Measurements from ENCODE around the gene FAM200B.

The FAM200B gene

GRCh38 chr4:15668566-15669435 lies 12.8 kb upstream of the FAM200B start:
- no peak for DNase-seq

DNA sequence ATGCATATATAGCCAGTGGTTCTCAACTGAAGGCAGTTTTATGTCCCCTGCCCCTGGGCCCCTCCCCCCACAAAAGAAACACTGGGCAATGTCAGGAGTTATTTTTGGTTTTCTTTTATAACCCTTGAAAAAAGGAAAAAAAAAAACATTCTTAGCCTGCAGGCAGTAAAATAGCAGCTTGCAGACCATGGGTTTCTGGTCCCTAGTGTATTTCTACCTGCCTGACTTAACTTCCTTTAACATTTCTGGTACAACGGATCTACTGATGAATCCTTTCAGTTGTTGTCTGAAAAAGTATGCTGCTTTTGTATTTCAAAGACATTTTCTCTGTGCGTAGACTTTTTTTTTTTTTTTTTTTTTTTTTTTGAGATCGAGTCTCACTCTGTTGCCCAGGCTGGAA lies 11.1 kb upstream of the FAM200B start:
- DNase-seq = no peak

GRCh38 chr4:15672101-15672500 lies 9.5 kb upstream of the FAM200B start:
- DNase-seq = no peak

GRCh38 chr4:15673337-15673736 lies 8.3 kb upstream of the FAM200B start:
- DNase-seq = no peak

DNA sequence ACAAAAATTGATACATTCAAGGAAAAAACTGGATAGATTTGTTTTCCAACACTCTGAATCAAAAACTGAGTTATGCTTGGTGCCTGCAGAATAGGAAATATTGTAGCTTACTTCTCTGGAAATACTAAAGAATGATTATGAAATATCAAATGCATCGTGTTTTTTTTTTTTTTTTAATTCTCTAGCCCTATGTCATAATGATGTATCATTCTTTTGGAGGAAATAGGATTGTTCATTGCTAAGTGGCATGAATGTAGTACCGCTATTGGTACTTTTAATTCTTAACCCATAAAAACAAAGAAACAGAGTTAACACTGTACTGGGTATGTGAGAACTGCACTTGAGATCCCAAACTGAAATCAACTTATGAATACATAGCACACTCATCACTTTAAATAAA lies 7.6 kb upstream of the FAM200B start:
- DNase-seq = no peak

DNA sequence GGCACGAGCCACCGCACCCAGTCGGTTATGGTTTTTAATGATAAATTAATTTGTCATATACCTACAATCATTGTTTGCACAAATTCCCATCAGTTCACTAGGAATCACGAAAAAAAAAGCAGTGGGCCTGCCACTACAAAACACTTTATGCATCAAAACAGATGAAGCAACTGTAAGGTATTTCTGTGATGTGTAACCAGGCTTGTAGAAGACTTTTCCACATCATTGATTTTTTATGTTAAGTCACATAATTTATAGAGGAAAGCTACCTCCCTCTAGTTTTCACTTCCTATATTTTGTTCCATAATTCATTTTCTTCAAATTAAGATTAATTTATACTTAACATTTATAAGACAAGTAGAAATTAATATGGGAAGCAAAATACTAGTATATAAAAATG lies 6.7 kb upstream of the FAM200B start:
- no peak for DNase-seq

DNA sequence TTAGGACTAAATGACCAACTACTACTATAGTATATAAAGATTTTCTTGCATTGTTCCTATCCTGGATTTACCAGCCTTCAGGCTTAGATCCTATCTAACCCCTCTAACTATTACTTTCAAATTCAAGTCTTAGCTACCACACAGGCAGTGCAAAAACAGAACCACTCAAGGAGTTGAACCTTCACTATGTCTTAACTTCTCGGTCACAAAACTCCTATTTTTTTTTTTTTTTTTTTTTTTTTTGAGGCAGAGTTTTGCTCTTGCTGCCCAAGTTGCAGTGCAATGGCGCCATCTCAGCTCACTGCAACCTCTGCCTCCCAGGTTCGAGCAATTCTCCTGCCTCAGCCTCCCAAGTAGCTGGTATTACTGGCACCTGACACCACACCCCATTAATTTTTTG lies 6.3 kb upstream of the FAM200B start:
- no peak for DNase-seq

DNA sequence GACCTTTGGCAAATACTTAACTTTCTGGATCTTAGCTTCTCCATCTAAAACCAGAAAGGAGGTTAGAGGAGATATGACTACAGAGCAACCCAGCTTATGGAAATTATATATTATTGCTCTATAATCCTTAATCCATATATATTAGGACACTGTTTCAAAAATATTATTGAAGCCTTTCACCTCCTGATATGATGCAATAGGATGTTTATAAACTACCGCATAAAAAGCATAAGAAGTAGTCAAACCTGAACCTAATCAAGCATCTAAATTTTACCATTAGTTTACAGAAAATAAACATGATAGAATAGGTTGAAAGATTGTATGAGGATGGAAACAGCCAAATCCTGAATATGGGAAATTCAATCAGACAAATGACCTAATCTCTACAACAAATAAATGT lies 5.6 kb upstream of the FAM200B start:
- DNase-seq = no peak

- DNase-seq = no peak
Observed at GRCh38 chr4:15676899-15677298, 4.7 kb upstream of the FAM200B start.

GRCh38 chr4:15677507-15677988 lies 4.1 kb upstream of the FAM200B start:
- peak; percentile 13 for DNase-seq

DNA sequence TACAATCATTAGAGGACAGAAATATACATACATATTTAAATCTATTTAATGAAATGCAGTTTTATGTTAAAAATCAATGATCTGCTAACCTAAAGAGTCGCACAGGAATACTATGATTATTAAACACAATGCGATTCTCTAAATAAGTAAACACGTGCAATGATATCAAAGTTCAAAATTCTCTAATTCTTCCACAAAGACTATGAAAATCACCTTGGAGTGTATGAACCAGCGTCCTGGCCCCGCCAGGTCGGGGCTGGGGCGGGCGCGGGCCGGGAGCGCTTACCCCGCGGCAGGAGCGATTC lies 608 bp upstream of the FAM200B start:
- no peak for DNase-seq

GRCh38 chr4:15682242-15683142 lies 865 bp downstream of the FAM200B start:
- peak; percentile 35 for DNase-seq

GRCh38 chr4:15683143-15683495 lies 1.5 kb downstream of the FAM200B start:
- DNase-seq = no peak

DNA sequence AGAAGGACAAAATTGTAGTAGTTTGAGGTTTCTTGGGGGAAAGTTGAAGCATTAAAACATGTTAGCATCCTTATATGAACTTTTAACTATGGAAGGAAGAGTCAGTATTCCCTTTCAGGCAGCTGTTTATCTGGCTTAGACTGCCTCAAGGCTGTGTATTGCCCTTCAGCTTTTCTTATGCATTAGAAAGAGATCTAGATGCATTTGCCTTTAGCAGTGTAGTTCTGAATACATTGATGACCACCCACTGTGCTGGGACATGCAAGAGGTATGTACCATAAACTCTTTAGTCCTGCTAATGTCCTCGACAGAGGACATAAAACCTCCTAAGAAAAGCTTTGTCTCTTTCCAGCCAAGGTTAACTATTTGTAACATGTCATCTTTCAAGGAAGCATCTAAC lies 2.9 kb downstream of the FAM200B start:
- DNase-seq = no peak

DNA sequence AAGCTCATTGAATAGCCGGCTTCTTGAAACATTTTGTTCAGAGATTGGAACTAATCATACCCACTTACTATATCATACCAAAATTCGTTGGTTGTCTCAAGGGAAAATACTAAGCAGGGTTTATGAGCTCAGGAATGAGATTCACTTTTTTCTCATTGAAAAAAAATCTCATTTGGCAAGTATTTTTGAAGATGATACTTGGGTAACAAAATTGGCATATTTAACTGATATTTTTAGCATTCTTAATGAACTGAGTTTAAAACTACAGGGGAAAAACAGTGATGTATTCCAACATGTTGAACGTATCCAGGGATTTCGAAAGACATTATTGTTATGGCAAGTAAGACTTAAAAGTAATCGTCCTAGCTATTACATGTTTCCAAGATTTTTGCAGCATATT lies 6.4 kb downstream of the FAM200B start:
- DNase-seq = no peak

- DNase-seq = no peak
Observed at GRCh38 chr4:15689540-15689939, 7.9 kb downstream of the FAM200B start.

DNA sequence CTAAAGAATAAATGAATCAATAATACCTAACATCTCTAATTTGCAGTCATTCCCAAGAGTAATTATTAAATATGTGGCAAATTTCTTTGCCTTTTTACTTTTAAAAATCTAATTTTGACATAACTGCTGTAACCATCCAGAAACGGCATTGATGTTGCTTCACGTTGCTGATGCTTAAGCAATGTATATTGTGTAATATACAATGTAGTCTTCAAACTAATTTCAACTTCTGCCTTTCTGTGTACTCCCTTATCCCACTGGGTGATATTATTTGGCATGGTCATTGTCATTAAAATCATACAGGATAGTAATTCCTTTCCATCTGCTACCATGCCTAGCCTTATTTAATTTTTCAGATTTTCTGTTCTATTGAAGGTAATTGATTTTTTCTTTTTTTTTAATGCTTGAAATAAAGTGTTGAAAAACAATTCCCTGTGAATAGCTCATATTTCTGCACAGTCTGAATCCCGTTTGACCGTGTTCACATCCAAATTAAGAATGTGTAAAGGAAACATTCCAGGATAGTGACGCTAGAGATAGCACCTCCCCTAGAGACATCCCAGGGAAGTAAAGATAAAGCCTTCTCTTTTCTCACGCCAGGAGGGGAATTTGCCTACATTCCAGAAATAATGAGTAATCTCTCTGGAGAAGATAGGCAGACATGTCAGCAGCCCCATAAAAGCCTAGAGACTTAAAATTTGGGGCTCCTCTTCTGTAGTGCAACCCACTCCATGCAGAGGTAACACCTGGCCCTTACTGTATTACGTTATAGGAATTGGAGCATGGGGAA lies 8.6 kb downstream of the FAM200B start:
- no peak for DNase-seq

DNA sequence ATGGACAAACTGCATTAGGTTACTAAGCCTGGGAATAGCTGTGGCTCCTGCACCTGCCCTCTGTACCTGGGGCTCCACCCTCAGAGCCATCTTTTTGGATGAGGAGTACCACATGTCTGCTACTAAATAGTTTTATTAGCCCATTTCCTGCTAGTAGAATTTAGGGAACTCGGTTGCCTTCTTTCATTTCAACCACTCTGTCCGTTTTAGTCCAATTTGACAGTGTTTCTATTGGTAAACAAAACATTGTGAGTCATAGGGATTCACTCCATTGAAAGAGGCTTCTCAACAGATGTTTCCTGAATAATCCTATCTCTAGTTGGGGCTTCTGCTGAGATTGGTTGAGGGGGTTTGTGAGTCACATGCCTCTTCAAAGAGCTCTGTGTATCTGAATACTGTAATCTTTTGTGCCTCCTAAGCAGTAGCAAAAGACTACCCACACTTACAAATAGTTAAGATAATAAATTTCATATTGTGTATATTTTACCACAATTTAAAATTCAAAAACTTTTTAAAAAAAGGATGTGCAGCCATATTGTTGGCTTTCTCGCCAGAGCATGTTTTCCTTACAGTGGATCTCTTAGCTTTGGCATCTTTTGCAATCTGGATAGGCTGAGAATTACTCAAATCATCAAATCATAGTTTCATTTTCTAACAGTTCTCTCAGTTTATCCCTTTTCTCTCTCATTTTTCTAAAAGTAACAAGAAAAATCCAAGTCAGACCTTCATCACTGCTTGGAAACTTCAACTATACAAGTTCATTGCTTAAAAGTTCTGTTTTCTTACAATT lies 9.9 kb downstream of the FAM200B start:
- no peak for DNase-seq

- no peak for DNase-seq
Observed at GRCh38 chr4:15692602-15693001, 11.0 kb downstream of the FAM200B start.

GRCh38 chr4:15694431-15694830 lies 12.8 kb downstream of the FAM200B start:
- no peak for DNase-seq

DNA sequence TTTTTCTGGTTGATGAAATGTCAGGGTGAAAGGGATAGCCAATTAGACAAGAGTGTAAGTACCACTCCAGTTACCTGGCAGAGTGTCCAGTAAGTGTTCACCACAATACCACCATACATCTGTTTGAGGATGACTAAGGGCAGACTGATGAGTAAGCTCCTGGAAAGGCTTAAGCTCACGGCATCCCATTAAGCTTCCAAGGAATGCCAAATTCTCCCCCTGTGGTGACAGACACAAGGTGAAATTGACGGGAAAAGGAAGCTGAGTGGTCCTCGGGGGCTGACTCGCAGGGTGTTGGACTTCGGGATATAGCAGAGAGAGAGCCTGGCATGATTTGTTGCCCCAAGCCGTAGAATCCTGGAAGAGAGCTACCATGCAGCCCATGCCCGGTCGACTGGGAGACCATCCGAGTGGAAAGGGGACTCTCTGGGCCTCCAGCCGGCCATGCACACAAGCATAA lies 13.6 kb downstream of the FAM200B start:
- peak; percentile 60 for DNase-seq

DNA sequence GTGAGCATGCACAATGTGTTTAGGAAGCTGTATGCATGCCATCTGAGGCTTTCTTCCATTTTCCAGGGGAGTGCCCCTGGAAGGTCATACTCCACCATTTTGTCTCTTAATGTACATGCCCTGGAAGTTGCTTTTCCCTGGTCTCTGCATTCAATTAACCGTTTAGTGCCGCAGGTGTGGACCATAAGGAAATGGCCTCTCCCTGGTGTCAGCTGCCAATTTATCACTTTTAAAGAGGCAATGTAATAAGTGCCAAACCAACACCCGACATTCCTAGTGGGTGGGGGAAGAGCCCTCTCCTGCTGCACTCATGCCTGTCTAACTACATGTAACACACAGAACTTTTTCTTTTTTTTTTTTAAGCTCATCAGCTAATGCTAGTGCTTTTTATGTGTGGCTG lies 14.1 kb downstream of the FAM200B start:
- no peak for DNase-seq
